Endothelial cell of umbilical vein (primary cell): ENCODE data around the gene KIF26B. TPM values are rescaled to one million over a fixed set of nuclear protein-coding genes. Genes with fewer than 3 reads are reported as not detected.

ENCODE experiments used
- BruUV-seq: library from RNA; stranded (reverse); fragments of 400-500 nt; replicated peaks from 2 replicates; lab custom pipeline; 2021; lab: Mats Ljungman, UMichigan
- CTCF ChIA-PET: fragments of 300-600, 350-600 bp; sonication (Branson Sonifier 250); formaldehyde crosslinking; loops from one replicate; lab custom pipeline; 2021; ENCODE audit warnings: antibody characterized with exemption, inconsistent platforms; lab: Charles Lee
- POLR2A ChIA-PET: fragments of 300-600, 350-600 bp; sonication (Branson Sonifier 250); formaldehyde crosslinking; loops from one replicate; lab custom pipeline; 2021; ENCODE audit warnings: antibody characterized with exemption, inconsistent platforms; lab: Charles Lee
- DNase-seq: peaks from one replicate; pipeline ENCODE4 v3.0.0-alpha.2; 2011; ENCODE audit warnings: low read depth, low spot score
- FAIRE-seq: peaks from 2 replicates; lab custom pipeline; 2011; peaks lifted over from hg19 to GRCh38; lab: Jason Lieb, UNC
- H2AFZ ChIP-seq: 2 replicates; pipeline ENCODE4 v1.6.0; 2012; ENCODE audit warnings: low read depth, low read length, control low read depth, inconsistent platforms
- H3K27ac ChIP-seq: 2 replicates; pipeline ENCODE4 v1.5.1; 2011; ENCODE audit warnings: low read depth, mild to moderate bottlenecking, control low read depth, low read length, moderate library complexity; ENCODE audit not compliant: insufficient read depth
- H3K27me3 ChIP-seq, 2 experiments: 2 replicates each; pipeline versions ENCODE4 v1.6.0 to v1.6.1; 2011; ENCODE audit warnings: low read length in 2 of 2, mixed read lengths in 1 of 2; ENCODE audit not compliant: control insufficient read depth in 2 of 2, insufficient read depth in 2 of 2
- H3K36me3 ChIP-seq, 2 experiments: 2 replicates in 1 of 2; 3 replicates in 1 of 2; pipeline ENCODE4 v1.5.1; 2011; ENCODE audit warnings: low read length in 2 of 2, mild to moderate bottlenecking in 1 of 2, moderate library complexity in 1 of 2; ENCODE audit not compliant: control insufficient read depth in 2 of 2, insufficient read depth in 2 of 2; ENCODE audit errors: extremely low read depth in 1 of 2
- H3K4me1 ChIP-seq: 3 replicates; pipeline ENCODE4 v1.5.1; 2011; ENCODE audit warnings: mild to moderate bottlenecking, low read length; ENCODE audit not compliant: control insufficient read depth, insufficient read depth; ENCODE audit errors: extremely low read depth
- H3K4me2 ChIP-seq: 2 replicates; pipeline ENCODE4 v1.6.1; 2011; ENCODE audit warnings: low read length, control low read depth, mixed read lengths; ENCODE audit not compliant: insufficient read depth
- H3K4me3 ChIP-seq, 3 experiments: fragments of 200-600 bp in 1 of 3; sonication (generic), shearing (Covaris generic) in 1 of 3; replicated peaks in 1 of 3; 2 replicates each; pipeline ENCODE4 v1.5.1; 2011 to 2016; ENCODE audit warnings: control low read depth in 3 of 3, low read length in 3 of 3, mild to moderate bottlenecking in 2 of 3, inconsistent platforms in 1 of 3, low read depth in 1 of 3, moderate library complexity in 1 of 3; ENCODE audit not compliant: insufficient read depth in 1 of 3
- H3K79me2 ChIP-seq: 2 replicates; pipeline ENCODE4 v1.6.0; 2012; ENCODE audit warnings: low read length, inconsistent platforms; ENCODE audit not compliant: control insufficient read depth, insufficient read depth
- H3K9ac ChIP-seq: replicated peaks from 2 replicates; pipeline ENCODE3; 2011; ENCODE audit warnings: low read length, control low read depth; ENCODE audit not compliant: insufficient read depth; ENCODE audit errors: extremely low read depth
- H3K9me1 ChIP-seq: replicated peaks from 3 replicates; pipeline ENCODE4 v1.6.0; 2011; ENCODE audit warnings: mild to moderate bottlenecking, low read length; ENCODE audit not compliant: control insufficient read depth, insufficient read depth; ENCODE audit errors: extremely low read depth
- H3K9me3 ChIP-seq: replicated peaks from 2 replicates; pipeline ENCODE4 v1.5.1; 2012; ENCODE audit warnings: low read length, inconsistent platforms; ENCODE audit not compliant: control insufficient read depth, insufficient read depth
- H4K20me1 ChIP-seq: replicated peaks from 2 replicates; pipeline ENCODE3; 2011; ENCODE audit warnings: mild to moderate bottlenecking, low read length; ENCODE audit not compliant: control insufficient read depth, insufficient read depth; ENCODE audit errors: extremely low read depth
- EZH2 ChIP-seq: IDR thresholded peaks from 2 replicates; pipeline ENCODE4 v1.6.1; 2012; ENCODE audit warnings: borderline replicate concordance, low read depth, mild to moderate bottlenecking, moderate library complexity, low read length, inconsistent platforms; ENCODE audit not compliant: severe bottlenecking
- FOS ChIP-seq: IDR thresholded peaks from 2 replicates; pipeline ENCODE4 v1.6.1; 2011; ENCODE audit warnings: mild to moderate bottlenecking, low read length, moderate library complexity, borderline replicate concordance; ENCODE audit not compliant: insufficient read depth
- GATA2 ChIP-seq: IDR thresholded peaks from 2 replicates; pipeline ENCODE4 v1.7.0; 2011; ENCODE audit warnings: low read depth, mild to moderate bottlenecking, moderate library complexity, mixed read lengths, low read length; ENCODE audit not compliant: insufficient read length, insufficient read depth
- JUN ChIP-seq: IDR thresholded peaks from 2 replicates; pipeline ENCODE4 v1.6.1; 2011; ENCODE audit warnings: borderline replicate concordance, low read depth; ENCODE audit not compliant: insufficient read length, insufficient read depth
- MYC ChIP-seq: IDR thresholded peaks from one replicate; pipeline ENCODE4 v1.6.1; 2011; ENCODE audit warnings: mild to moderate bottlenecking, low read depth, low read length
- POLR2A ChIP-seq: IDR thresholded peaks from 2 replicates; pipeline ENCODE4 v1.6.1; 2012; ENCODE audit warnings: low read depth, mild to moderate bottlenecking, control low read depth, low read length
- POLR2AphosphoS5 ChIP-seq: IDR thresholded peaks from 2 replicates; pipeline ENCODE4 v1.6.1; 2012; ENCODE audit warnings: low read depth, mild to moderate bottlenecking, control low read depth, low read length, moderate library complexity; ENCODE audit not compliant: insufficient read depth
- dilution Hi-C: fragments of 300-500 bp; cut with MboI; formaldehyde crosslinking; loops from one replicate; pipeline ENCODE4 v1.15.0; 2019; ENCODE audit warnings: low sequenced_read_pairs; ENCODE audit not compliant: extremely low pct_ligation_motif_present
- intact Hi-C: fragments of 100-400 bp; cut with micrococcal nuclease; formaldehyde crosslinking; loops from one replicate; pipeline ENCODE4 v1.10.0; 2022
- polyA plus RNA-seq, 4 experiments: library from polyadenylated mRNA; depleted of rRNA in 3 of 4; stranded (reverse) in 3 of 4; unstranded in 1 of 4; fragments of >200 nt; gene quantifications; 2 replicates each; pipeline versions ENCODE4 v1.2.1 to v1.2.3, GENCODE V29; 2011 to 2012; ENCODE audit warnings: missing spikeins in 1 of 4
- total RNA-seq: library from RNA; stranded (reverse); gene quantifications from 2 replicates; pipeline ENCODE4 v1.2.3, GENCODE V29; 2021
- TF ChIP-seq, protein P1 (sequence below), 2 donors: IDR thresholded peaks; 1 replicate in 1 of 2; 2 replicates in 1 of 2; pipeline ENCODE4 v1.5.1; 2011; ENCODE audit warnings: low read length in 2 of 2, mild to moderate bottlenecking in 2 of 2, moderate library complexity in 2 of 2, control low read depth in 1 of 2, inconsistent platforms in 1 of 2, low read depth in 1 of 2; ENCODE audit not compliant: insufficient read depth in 1 of 2; ENCODE audit errors: extremely low read depth in 1 of 2
- TF ChIP-seq, protein P2 (sequence below): IDR thresholded peaks from 2 replicates; pipeline ENCODE4 v1.6.1; 2011; ENCODE audit not compliant: insufficient read depth, insufficient read length

KIF26B gene
- total and polyA plus RNA-seq, 2 donors (not counting 3 experiments of a cell fraction or from before 2014, with no cell fraction given): 0.04 to 0.49 TPM

DNA sequence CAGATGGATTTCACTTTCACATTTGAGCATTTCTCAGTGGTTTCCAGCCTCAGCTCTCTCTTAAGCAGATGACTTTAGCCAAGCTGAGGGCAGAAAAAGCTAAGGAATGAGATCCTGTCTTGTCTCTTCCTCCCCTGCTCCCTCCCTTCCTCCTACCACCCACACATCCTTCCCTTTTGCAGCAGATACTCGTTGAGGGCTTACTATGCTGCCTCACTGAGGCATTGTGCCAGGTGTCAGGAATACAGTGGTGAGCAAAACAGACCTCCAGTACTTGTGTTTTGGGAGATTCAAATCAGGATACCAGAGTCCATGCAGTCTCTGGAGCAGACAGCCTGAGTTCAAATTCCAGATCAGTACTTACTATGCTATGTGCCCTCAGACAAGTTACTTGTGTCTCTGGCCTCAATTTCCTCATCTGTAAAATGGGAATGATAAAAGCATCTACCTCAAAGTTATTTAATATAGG, 43.2 kb downstream of the KIF26B start:
- no peak overlapping the region for H3K9ac ChIP-seq
- H3K4me2 ChIP-seq: no peak overlapping the region
- H3K9me3 ChIP-seq: no peaks in the 10 kb centered on the region
- TF ChIP-seq, protein P1, sequence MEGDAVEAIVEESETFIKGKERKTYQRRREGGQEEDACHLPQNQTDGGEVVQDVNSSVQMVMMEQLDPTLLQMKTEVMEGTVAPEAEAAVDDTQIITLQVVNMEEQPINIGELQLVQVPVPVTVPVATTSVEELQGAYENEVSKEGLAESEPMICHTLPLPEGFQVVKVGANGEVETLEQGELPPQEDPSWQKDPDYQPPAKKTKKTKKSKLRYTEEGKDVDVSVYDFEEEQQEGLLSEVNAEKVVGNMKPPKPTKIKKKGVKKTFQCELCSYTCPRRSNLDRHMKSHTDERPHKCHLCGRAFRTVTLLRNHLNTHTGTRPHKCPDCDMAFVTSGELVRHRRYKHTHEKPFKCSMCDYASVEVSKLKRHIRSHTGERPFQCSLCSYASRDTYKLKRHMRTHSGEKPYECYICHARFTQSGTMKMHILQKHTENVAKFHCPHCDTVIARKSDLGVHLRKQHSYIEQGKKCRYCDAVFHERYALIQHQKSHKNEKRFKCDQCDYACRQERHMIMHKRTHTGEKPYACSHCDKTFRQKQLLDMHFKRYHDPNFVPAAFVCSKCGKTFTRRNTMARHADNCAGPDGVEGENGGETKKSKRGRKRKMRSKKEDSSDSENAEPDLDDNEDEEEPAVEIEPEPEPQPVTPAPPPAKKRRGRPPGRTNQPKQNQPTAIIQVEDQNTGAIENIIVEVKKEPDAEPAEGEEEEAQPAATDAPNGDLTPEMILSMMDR (IDR thresholded peaks at IDR 0.05; ENCODE audit: extremely low read depth in 1 of 2, insufficient read depth in 1 of 2, low read depth in 1 of 2, low read length in 2 of 2): no peak
- TF ChIP-seq POLR2A (no peak), MYC (no peak), JUN (no peak), EZH2 (no peak), GATA2 (no peak), FOS (no peak), POLR2AphosphoS5 (no peak)
- TF ChIP-seq, protein P2, sequence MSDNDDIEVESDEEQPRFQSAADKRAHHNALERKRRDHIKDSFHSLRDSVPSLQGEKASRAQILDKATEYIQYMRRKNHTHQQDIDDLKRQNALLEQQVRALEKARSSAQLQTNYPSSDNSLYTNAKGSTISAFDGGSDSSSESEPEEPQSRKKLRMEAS: no peak
- no peaks in the 10 kb centered on the region for H3K27me3 ChIP-seq
- no peak overlapping the region for H3K4me3 ChIP-seq
- POLR2A ChIA-PET: no interaction called here
- H4K20me1 ChIP-seq: no peaks in the 10 kb centered on the region
- intact Hi-C loops: no loop called here
- CTCF ChIA-PET: no interaction called here
- no peak overlapping the region for H3K27ac ChIP-seq
- H3K4me1 ChIP-seq: no peaks in the 10 kb centered on the region
- DNase-seq (peak; percentile 6), FAIRE-seq (no peak)
- dilution Hi-C loops: no loop called here
- H3K9me1 ChIP-seq: no peaks in the 10 kb centered on the region
- H3K79me2 ChIP-seq: no peaks in the 10 kb centered on the region
- H2AFZ ChIP-seq: no peak overlapping the region
- H3K36me3 ChIP-seq: no peaks in the 10 kb centered on the region
- BruUV-seq: no TSS peak
